SIG-M5 treated with dmso at 0.1 percent for 504 hours (cell line): Measurements from ENCODE around the gene DCXR.

Experiments used
- DNase-seq: peaks from one replicate; lab custom pipeline; 2025; ENCODE audit not compliant: unreplicated experiment; lab: John Stamatoyannopoulos, UW

DCXR gene

DNA sequence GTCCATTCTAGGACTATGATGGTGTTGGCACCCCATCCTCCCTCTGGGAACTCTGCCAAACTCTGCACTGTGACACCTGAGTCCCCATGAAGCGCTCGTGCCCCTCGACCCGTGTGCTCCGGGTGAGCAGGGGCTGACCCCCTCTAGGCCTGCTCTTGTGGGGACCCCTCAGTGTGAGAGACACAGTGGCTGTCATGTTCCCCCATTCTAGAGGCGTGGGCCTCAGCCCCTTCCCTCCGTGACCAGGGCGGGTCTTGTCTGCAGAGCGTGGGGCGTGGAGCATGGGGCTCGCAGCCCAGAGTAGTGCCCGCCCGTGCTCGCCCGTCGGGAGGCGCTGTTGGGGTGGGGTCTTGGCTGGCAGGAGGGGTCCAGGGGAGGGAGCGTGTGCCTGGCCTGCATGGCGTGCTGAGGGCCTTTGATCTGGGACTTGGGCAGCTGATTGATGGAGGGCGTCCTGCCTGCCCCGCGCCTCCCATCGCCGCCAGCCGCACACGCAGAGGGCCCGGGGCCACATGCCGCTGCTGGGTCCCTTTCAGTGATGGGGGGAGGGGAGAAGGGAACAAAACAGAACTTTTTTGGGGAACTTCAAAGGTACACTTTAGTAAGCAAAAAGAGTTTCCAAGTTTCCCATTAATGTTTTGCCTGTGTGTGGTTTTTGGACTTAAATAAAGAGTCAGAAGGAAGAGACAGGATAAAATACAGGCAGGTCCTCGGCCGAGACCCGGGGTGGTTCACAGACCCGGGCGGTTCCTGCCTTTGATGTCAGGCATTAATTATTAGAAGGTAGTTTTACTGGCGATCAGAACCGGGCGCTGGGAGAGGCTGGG is 37.3 kb downstream of the DCXR start:
- no peak for DNase-seq

DNA sequence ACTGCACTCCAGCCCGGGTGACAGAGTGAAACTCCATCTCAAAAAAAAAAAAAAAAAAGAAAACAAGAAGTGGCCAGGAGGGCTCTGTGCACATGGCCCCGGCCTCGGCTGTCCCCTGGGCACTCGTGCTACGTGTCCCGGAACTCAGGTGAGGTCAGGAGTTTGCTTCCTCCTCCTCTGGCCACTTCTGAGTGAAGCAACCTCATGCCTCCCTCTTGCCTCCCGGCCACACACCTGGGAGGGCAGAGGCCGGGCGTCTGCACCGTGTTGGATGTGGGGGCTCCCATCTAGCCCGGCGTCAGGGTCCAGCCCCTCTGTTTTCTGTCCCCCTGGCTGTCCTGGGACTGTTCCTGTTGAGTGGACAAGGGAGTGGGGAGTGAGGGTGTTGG is 37.9 kb downstream of the DCXR start:
- no peak for DNase-seq

DNA sequence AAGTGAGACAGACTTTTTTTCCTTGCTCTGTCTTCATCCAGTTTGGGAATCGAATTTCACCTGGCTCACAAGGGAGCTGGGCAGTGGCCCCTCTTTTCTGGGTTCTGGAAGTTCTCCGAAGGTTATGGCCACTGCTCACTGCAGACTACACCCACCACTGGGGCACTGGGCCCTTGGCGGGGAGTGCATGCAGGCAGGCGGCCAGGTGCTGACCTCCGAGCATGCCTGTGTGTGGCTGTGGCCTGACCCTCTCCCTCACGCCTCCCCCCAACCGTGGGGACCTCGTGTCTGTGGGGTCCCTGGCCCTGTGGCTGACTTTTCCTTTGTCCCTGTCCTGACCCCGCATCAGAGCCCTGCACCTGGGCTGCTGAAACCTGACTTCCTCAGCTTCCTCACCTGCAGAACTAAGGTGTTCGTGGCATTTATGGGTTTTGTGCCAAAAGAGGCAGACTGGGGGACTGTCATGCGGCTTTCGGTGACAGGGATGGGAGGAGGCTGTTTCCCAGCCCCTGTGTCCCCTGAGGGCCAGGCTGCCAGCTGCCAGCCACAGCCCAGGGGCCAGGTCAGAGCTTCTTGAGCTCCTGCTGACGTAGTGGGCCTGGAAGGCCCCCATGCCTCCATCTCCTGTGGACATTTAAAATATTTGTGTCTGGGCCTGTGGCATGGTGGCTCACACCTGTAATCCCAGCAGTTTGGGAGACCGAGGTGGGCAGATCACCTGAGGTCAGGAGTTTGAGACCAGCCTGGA is 38.6 kb downstream of the DCXR start:
- no peak for DNase-seq

DNA sequence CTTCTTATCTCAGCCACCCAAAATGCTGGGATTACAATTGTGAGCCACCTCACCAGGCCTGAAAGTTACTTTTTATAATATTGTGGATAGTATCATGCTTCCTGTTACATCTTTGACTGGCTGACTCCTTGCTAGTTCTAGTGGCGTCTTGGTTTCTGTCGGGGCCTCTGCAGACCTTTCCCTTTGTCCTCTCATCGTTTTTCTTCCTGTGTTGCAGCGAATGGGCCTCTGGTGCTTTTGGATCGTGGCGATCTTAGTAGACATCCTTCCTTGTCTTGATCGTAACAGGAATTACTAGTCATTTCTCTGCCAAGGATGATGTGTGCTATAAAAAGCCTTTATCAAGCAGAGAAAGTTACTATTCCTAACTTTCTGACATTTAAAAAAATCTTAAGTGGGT is 39.3 kb downstream of the DCXR start:
- no peak for DNase-seq

DNA sequence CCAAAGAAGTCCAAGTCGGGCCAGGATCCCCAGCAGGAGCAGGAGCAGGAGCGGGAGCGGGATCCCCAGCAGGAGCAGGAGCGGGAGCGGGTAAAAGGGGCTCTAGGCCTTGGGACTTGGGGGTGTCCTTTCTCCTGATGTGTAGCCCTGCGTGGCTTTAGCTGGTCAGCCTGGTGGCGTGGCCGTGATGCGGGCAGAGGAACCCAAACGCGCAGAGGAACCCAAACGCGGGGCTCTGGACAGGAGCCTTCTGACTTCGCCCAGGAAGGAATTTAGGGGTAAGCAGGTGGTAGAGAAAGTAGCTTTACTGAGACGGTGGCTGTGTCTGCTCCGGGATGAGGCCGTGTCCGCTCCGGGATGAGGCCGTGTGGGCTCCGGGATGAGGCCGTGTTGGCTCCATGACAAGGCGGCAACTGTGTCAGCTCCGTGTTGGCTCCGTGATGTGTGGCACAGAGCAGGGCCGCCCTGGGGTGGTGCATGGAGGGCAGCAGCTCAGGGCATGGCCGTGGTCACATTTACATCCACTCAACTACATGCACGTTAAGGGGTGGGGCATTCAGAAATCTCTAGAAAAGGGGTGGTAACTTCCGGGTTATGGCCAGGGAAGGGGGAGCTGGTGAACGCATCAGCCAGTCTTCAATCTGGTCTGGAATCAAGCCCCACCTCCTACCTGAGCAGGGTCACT is 40.6 kb downstream of the DCXR start:
- DNase-seq, result no peak

DNA sequence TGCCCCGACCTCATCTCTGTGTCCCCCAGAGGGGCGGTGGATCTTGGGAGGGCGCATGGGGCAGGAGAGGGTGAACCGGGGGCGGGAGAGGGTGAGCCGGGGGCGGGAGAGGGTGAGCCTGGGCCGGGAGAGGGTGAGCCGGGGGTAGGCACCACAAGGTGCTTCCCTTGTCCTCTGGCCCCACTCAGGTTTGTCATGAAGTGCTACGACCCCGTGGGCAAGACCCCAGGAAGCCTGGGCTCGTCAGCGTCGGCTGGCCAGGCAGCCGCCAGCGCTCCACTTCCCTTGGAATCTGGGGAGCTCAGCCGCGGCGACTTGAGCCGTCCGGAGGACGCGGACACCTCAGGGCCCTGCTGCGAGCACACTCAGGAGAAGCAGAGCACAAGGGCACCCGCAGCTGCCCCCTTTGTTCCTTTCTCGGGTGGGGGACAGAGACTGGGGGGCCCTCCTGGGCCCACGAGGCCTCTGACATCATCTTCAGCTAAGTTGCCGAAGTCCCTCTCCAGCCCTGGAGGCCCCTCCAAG is 41.2 kb downstream of the DCXR start:
- DNase-seq, result no peak

DNA sequence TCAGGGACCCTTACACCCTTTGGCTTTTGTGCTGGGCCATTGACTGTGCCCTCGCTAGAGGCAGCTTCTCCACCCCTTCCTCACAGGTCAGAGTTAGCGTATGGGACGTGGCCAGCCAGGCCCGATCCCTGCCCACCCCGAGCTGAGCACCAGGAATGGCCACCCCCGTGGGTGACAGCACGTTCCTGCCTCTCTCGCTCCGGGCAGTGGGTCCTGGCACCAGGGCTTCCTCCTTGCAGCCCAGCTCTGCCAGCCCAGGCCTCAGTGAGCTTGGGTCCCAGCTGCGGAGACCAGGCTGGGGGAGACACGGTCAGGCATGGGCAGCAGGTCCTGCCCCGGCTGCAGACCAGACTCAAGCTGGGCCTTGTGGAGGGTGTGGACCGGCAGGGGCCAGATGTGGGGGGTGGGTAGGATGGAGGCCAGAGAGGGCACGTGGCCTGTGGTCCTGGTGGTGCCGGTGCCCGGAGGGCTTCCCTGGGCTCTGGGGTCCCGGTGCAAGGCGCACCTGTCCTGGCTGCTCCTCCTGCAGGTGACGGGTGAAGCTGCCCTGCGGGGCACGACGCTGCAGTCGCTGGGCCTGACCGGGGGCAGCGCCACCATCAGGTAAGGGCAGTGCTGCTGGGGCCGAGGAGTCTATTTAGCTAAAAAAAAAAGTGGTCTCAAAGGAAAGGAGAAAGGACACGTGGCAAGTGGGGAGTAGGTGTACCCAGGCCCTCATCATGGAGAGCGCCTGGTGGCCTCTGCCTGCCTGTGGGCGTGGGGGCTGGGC is 41.9 kb downstream of the DCXR start:
- DNase-seq, result no peak

DNA sequence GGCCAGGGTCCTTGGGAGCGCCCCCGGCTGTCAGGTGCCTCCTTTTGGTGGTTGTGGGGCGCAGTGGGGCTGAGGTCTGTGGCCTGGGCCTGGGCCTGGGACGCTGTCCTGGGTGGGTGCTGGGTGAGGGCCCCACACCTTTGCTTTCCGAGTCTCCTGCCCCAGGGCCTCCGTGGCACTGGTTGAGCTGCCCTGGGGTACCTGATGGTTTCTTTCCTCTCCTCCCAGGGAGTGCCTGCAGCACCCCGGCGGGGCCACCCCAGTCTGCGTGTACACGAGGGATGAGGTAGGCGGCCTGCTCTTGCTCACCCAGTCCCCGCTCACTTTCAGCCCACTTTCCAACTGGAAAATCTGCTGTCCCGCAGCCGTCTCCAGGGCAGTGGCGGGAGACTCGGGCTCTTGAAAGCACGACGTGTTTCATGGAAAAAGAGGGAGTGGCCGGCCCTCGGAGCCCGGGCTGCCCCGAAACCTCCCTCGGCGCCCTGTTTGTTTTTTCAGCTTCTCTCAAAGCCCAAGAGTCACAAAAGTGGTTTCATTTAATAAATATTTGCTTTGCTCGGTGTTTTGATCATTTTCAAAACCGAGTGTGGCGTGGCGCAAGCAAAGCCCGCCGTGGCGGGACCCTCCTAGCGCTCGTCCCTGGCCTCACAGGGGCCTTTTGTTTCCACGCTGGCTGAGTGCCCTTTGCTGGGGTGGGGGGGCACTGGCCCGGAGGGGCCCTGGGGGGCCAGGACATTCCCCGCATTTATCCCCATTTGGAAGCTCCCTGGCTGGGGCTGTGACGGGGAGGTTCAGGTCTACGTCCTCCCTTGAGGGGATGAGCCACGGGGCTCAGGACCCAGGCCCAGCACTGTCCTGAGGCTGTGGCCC is 42.7 kb downstream of the DCXR start:
- no peak for DNase-seq

DNA sequence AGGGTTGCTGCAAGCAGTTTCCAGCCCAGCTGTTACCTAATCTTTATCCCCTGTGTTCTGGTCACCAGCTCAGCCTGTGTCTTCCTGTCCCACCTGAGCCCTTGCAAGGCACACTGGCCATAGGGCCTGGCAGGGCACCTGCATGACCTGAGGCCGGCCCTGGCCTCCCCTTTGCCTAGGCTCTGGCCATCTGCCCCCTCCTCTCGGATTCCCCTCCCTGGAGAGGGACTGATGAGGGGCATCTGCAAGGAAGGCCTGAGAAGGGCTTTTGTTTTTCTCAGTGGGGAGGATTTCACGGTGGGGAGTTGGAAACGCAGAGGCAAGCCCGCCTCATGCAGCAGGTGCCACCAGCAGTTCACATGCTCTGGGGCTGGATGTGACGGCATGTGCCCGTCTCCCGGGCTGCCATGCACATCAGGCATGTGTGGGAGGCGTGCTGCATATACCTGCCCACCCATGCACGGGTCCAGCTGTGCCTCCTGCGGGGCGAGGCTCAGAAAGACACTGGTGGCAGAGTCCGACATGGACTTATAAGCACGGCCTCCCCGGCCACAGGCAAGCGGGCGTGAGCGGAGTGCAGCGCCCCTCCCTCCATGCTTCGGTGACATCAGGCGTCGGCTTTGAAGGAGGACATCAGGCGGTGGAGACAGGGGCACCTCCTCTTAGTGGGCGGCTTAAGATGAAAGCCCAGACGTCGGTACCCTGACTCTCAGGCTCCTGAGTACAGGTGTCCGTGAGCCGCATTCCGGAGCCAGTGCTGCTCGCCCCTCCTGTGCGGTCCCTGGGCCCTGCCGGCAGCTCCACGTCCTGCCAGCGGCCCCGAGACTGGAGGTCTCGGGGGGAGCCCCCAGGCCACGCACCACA is 43.5 kb downstream of the DCXR start:
- no peak for DNase-seq

DNA sequence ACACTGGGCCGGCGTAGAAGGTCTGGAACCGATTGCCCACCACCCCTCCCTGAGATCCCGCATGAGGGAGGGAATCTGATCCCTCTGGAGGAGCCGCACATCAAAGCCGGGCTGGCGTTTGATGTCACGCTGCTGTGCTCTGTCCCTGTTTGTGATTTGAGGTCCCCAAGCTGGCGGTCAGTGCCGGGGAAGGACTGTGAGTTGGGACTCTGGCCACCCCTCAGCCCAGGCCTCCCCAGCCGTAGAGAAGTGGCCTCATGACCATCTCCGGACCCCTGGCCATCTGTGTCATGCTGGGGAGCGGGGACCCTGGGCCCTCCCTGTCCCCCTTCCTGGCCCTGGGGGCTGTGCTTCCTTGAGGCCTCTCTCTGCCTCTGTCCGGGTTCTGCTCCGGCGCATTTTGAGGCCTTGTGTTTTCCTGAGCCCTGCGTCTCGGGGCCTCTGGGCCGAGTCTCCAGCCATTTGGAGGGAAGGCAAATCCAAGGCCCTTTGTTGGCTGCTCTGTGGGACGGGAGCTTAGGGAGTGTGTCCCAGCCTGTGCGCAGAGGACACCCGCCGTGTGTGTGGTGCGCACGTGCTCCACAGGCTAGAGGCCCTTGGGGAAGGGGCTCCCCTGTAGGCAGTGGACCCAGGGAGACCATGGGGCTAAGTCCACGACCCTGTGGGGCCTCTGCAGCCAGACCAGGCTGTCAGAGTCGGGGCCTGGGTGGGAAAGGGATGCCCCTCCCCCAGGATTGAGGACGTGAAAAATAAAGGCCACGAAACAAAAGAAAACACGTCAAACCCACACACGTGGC is 45.0 kb downstream of the DCXR start:
- no peak for DNase-seq

DNA sequence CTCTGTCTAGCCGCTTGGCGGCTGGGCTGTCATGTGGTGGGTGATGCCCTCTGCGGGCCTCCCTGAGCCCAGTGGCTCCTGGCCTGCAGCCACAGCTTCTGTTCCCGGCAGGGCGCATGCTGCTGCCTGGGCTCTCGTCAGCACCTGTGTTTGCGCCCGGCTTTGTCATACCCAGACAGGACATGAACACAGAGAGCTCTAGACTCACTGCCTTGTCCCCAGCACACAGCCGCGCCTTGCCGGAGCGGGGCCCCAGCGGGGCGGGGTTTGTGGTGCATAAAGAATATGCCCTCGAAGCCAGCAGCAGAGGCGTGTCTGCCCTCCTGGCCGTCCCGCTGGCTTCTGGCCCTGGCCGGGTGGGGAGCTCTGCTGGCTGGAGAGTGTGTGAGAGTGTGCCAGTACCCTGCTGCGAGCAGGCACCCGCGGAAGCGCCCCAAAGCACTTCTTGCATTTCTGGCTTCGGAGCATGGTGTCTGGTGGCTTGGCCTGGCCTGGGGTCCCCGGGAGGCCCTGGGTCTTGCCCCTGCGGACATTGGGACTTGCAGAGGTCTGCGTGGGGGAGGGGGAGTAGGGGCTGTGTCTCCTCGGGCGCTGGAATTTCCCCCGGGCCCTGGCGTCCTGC is 45.7 kb downstream of the DCXR start:
- DNase-seq, result no peak

DNA sequence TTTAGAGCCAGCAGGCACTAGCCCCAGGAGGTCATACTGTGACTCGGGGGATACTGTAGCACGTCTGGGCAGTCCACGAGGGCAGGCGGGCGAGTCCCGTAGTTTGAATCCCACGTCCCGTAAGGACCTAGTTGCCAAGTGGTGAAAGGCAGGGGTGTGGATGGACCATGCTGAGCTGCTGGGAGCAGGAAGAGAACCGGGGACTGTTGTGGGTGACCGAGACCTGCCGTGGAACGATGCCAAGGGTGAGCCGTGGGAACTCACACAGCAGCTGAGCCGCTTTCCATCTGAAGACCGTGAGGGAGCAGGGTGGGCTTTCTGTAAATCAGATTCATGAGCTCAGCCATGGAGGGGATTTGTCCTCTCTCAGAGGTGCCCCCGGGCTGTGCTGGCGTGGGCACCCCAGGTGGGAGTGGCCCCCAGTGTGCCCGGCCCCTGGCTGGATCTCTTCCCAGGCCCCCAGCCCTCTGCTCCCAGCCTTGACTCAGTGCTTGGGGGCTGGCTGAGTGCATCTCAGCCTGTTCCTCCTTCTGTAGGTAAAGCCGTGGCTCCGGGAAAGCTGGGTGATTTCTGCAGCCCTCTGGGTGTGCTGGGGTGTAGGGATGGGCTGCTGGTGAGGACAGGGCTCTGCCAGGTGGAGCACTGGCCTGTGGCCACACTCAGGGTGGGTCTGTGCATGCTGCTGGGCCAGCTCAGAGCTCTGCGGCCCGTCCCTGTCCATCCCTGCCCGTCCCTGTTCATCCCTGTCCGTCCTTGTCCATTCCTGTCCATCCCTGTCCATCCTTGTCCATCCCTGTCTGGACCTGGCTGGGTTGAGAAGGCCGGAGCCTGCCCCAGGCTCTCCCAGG is 46.4 kb downstream of the DCXR start:
- DNase-seq, result no peak

DNA sequence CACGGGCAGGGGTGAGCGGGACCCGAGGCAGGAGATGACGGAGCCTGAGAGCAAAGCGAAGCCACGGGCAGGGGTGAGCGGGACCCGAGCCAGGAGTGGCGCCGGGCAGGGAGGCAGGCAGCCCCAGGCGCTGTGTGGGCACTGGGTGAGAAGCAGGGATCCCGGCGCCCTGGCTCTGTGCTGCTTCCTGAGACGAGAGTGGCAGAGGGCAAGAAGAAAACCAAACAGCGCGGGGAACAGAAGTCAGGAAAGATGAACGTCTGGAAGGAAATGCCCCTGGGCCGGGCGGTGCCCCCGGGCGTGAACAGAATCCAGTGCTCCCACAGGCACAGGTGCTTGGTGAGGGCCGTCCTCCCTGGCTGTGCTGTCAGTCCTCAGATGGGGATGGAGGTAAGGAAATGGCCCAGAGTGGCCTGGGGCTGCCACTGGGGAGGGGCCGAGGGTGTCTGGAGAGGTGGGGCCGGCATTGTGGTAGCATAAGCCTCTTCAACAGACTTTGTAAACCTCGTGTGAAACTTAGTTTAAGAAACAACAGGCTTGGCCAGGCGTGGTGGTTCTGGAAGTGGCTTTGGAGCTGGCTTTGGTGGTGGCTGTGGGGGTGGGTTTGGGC is 50.2 kb downstream of the DCXR start:
- no peak for DNase-seq

DNA sequence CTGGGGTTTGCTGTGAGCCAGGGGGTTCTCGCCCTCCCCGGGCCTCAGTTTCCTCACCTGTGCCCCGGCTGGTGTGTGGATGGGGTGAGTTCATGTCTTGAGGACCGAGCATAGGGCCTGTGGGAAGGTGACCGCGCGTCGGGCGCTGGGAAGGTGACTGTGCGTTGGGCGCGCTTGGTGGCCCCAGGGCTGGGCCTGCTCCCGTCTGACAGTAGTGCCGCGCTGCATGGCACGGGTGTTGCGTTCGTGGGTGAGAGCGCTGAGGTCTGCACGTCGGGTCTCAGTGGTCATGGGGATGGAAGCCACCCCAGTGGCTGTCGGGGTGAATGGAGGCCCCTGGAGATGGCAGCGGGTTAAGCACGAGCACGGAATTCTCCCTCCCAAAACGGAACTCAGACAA is 50.9 kb downstream of the DCXR start:
- no peak for DNase-seq
